GM12873 (cell line): Measurements from ENCODE around the gene MGMT.

Experiments
- CTCF ChIP-seq: IDR thresholded peaks from 2 replicates; pipeline ENCODE4 v1.5.1; 2012; ENCODE audit warnings: low read depth, mild to moderate bottlenecking, moderate library complexity, low read length, control low read depth; ENCODE audit not compliant: insufficient read depth; ENCODE audit errors: missing control alignments

MGMT gene

GRCh38 chr10:129466703-129467358, at the start of gene MGMT:
Gene MGMT (plus strand): TSS chr10:129467241.
- TF ChIP-seq CTCF: no peak

GRCh38 chr10:129417870-129418269, 49.2 kb upstream of the MGMT start:
- no peak for TF ChIP-seq CTCF

- no peak for TF ChIP-seq CTCF
Observed at GRCh38 chr10:129418496-129419225, 48.4 kb upstream of the MGMT start.

- no peak for TF ChIP-seq CTCF
Observed at GRCh38 chr10:129419397-129419796, 47.6 kb upstream of the MGMT start.

- no peak for TF ChIP-seq CTCF
Observed at GRCh38 chr10:129421399-129422010, 45.5 kb upstream of the MGMT start.

GRCh38 chr10:129424978-129425377, 42.1 kb upstream of the MGMT start:
- TF ChIP-seq CTCF: no peak

GRCh38 chr10:129426606-129427005, 40.4 kb upstream of the MGMT start:
- no peak for TF ChIP-seq CTCF
